GM13976 (cell line): ENCODE data around the gene RGL1.

Experiments used
- DNase-seq: peaks from one replicate; pipeline ENCODE4 v3.0.0; 2012; ENCODE audit warnings: low spot score
- in situ Hi-C: fragments of 300-500 bp; cut with MboI; formaldehyde crosslinking; loops from one replicate; pipeline ENCODE4 v1.12.0; 2022; ENCODE audit warnings: low sequenced_read_pairs, mixed read lengths, inconsistent platforms; ENCODE audit not compliant: unreplicated experiment
- TF ChIP-seq, protein P1 (sequence below): IDR thresholded peaks from 2 replicates; pipeline ENCODE4 v1.5.1; 2012; ENCODE audit warnings: borderline replicate concordance, mild to moderate bottlenecking; ENCODE audit not compliant: insufficient read depth; ENCODE audit errors: extremely low read depth, missing control alignments, control extremely low read depth

RGL1 gene

DNA sequence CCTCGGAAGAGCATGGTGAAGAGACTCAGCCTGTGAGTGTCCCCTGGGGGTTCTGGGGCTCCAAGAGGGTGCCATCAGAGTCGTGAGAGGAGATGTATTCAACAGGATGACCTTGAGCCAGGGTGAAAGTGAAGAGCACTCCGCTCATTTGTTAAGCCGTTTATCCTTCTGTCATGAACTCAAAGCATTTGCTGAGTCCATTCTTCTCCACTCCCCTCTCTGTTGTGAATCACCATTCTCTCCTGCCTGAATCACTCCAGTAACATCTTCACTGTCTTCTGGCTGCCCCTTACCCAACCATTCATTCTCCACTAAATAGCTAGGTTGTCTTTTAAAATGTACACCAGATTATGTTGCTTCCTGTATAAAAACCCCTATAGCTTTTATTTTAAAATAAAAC lies 102.2 kb downstream of the RGL1 start:
- no peak for DNase-seq
- TF ChIP-seq, protein P1, sequence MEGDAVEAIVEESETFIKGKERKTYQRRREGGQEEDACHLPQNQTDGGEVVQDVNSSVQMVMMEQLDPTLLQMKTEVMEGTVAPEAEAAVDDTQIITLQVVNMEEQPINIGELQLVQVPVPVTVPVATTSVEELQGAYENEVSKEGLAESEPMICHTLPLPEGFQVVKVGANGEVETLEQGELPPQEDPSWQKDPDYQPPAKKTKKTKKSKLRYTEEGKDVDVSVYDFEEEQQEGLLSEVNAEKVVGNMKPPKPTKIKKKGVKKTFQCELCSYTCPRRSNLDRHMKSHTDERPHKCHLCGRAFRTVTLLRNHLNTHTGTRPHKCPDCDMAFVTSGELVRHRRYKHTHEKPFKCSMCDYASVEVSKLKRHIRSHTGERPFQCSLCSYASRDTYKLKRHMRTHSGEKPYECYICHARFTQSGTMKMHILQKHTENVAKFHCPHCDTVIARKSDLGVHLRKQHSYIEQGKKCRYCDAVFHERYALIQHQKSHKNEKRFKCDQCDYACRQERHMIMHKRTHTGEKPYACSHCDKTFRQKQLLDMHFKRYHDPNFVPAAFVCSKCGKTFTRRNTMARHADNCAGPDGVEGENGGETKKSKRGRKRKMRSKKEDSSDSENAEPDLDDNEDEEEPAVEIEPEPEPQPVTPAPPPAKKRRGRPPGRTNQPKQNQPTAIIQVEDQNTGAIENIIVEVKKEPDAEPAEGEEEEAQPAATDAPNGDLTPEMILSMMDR = no peak
- in situ Hi-C loops = loop anchor here (10.0 kb wide), 1 partner anchor 62 kb away; no protein-coding TSS in a partner anchor

DNA sequence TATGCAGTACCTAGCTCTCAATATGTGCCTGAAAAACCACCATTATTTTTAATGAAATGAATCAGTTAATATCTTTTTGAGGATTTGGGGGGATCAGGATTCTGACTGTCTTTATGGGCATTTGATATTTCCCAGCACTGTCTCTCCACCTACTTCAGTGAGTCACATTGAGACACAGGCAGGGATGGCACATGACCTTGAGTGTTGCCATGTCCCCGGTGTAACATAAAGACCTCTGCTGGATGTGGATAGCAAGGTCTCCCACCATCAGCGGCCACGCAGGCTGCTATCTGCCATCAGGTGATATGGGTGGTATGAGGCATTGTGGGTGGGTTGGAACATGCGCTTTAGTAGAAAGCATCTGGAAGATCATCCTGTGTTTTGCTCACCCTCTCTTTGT lies 103.2 kb downstream of the RGL1 start:
- no peak for DNase-seq
- in situ Hi-C loops = loop anchor here (10.0 kb wide), 1 partner anchor 63 kb away; no protein-coding TSS in a partner anchor
- TF ChIP-seq, protein P1 = no peak

DNA sequence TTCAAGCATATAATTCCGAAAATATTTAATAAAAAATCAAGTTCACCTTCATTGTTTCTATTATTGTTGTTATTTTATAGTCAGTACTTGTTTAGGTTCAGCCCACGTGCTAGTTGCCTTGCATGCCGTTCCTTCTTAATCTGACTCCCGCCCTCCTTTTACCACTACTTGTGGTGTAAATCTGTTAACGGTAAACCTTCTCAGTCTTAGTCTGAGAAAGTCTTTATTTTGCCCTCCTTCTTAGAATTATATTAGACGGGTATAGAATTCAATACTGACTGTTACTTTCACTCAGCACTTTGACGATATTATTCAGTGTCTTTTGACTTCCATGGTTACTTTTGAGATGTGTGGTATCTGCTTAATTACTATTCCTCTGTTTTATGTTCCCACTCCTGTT lies 104.8 kb downstream of the RGL1 start:
- TF ChIP-seq, protein P1 = no peak
- in situ Hi-C loops = loop anchor here (10.0 kb wide), 1 partner anchor 65 kb away; no protein-coding TSS in a partner anchor
- DNase-seq = no peak

DNA sequence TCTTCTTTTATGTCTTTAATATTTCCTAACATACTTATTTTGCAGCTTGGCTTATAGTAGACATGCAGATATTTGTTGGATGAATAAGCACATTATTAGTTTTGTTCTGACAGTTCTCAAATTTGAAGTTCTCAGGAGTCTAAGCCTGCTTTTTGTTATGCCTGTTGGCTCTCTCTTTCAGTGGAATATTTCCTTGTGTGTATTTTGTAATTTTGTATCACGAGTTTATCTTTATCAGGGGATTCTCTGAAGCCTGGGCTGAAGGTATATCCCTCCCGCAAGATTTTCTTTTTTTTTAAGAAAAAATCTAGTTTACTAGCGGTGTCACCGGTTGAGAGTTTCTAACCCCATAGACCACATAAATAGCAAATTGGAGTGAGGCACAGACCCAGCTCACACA lies 105.9 kb downstream of the RGL1 start:
- TF ChIP-seq, protein P1 = no peak
- no peak for DNase-seq
- in situ Hi-C loops = no loop called here

DNA sequence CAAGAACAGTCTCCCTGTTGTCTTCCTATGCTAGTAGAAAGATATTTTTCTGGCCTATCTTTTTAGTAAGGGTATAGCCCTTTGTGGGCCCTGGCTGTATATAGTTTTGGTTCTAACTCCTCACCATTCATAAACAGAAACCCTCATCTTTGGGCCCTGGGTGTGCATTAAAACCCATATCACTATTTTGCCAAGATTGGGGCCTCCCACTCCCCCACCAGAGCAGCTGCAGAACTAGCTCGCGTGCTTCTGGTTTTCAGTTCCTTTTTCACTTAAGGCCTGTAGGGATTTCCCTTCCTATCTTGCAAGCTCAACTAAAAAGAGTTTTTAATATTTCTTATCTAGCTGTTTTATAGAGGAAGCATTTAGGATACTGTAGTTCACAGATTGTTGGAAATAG lies 106.4 kb downstream of the RGL1 start:
- TF ChIP-seq, protein P1 = no peak
- peak; percentile 59 for DNase-seq
- in situ Hi-C loops = no loop called here

DNA sequence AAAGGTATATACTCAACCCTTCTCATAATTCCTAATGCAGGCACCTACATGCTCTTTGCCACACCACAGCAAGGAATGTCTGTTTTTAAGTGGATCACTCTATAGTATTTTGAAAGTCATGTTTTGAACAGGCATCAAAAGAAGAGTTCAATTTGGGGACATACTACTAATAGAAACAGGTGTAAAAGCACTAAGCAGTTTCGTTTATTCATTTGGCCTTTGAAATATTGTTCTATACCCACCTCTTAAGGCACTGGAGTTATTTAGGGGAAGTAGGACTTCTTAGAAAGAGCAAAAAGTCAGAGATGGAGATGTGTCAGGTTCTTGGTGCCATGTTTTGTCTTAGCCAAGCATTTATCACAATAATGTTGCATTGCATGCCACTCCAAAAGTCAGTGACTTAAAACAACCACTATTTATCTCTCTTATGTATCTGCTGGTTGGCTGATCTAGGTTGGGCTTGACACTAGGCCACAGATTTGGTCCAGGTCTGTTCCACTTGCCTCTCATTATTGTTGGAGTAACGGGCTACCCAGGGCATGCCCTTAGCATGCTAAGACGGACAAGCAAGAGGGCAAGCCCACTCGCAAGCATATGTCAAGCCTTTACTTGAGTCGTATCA lies 107.5 kb downstream of the RGL1 start:
- in situ Hi-C loops = no loop called here
- DNase-seq = no peak
- TF ChIP-seq, protein P1 = no peak
